SH-SY5Y (cell line): Measurements from ENCODE around the gene YY1.
A peak's percentile ranks its signal among the peaks of the same experiment; 100 is the strongest.

Source experiments
- GATA2 ChIP-seq: IDR thresholded peaks from 2 replicates; pipeline ENCODE4 v1.6.1; 2011; ENCODE audit warnings: mild to moderate bottlenecking, low read depth, low read length
- GATA3 ChIP-seq: IDR thresholded peaks from 2 replicates; pipeline ENCODE4 v1.6.1; 2011; ENCODE audit warnings: low read depth, mild to moderate bottlenecking, low read length, moderate library complexity

DNA sequence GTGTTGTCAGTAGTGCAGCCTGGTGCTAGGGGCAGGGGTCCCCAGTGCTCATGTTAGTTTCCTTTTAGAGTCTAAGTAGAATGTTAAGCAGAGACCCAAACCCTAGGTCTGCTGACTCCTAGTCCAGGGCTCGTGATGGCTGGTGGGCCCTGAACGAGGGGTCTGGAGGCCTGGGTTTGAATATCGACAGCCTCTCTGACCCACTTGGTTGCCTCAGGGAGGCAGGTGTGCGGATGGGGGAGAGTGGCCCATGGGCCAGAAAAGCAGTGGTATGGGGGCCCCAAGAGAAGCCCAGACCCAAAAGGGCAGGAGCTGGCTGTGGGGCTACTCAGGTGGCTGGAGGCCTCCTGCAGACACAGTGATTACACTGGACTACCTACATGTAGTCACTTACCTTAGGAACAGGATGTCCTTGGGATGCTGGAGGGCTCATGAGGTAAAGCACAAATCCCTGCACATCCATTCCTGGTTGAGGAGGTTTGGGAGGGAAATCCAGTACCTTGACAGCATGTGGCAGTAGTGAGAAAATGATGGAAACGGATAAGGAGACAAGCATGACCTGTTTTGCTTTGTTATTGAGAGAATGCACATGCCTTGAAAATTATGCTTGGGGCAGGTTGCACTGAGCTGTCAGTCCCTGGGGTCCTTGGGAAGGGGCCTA is 69.0 kb downstream of the YY1 start:
- no peak for TF ChIP-seq GATA3
- peak; percentile 37; the same call in 1 of the 2 replicates for TF ChIP-seq GATA2
